Stimulated activated naive CD4-positive, alpha-beta T cell treated with Interleukin-2 at 50 U/mL for 16 hours (primary cell): ENCODE measurements around the gene AKR1A1.
"Not testable (repeated sequence)": the region's sequence is repeated elsewhere in the genome, so short reads cannot be mapped to it uniquely, and the experiment has no call there.

Source experiments
- DNase-seq: peaks from one replicate; lab custom pipeline; 2025; lab: John Stamatoyannopoulos, UW

Gene AKR1A1

DNA sequence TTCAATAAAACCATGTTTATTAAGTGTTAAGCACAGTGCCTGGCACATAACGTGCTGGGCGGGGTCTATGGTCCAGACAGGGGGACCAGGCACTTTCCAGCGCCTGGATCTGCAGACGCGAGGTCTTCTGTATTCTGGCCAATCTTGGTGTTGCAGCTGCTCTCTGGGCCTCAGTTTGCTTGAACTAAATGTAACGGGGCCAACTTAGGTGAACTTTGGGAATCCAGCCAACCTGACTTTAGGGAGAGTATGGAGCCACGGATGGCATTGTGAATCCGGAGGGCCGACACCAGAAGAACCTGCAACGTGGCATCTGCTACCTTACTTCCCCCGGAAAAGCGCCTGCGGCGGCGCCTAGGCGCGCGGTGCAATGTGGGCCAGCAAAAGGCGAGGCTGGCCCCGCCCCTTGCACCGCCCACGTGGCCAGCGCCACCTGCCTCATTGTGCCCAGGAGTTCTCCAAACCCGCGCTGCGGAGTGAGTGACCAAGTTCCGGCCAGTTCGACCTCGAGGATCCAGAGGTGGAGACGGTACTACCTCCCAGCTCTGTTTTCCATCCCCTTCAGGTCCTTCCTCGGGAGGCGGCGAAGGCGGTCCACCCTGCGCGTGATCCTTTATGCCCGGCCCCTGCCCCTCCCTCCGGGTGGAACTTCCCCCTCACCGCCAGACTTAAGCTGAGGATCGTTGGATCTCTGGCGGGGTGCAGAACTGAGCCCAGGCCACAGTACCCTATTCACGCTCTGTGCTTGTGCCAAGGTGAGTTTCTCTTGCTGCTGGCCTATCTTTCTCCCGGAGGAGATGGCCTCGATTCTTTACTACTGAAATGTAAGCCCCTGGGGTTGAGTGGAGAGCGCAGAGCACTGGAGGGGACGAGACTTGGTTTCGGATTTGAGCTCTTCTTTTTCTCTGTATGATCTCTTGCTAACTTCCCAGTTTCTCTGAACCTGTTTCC is at the start of gene AKR1A1:
TSS of gene AKR1A1 (plus strand) at position 426 of the 951 bp plus-strand sequence. CDS start 10,969 bp downstream, outside the sequence.
- DNase-seq = peak; percentile 86

DNA sequence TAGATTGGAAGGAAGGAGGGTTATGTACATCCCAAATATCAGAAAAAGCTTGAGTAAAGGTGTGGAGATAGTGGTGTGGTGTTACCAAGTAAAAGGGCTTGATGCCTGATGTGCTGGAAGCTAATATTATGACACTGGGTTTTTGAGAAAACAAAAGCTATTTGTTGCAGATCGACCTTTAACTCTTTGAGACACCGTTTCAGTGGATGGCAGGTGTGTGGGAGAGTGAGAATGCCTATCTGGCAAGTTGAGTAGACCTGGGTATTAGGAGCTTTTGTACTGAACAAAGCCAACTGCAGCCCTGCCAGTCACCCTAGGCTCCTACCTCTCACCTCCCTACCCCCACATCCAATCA is 49.1 kb upstream of the AKR1A1 start:
- DNase-seq = no peak

DNA sequence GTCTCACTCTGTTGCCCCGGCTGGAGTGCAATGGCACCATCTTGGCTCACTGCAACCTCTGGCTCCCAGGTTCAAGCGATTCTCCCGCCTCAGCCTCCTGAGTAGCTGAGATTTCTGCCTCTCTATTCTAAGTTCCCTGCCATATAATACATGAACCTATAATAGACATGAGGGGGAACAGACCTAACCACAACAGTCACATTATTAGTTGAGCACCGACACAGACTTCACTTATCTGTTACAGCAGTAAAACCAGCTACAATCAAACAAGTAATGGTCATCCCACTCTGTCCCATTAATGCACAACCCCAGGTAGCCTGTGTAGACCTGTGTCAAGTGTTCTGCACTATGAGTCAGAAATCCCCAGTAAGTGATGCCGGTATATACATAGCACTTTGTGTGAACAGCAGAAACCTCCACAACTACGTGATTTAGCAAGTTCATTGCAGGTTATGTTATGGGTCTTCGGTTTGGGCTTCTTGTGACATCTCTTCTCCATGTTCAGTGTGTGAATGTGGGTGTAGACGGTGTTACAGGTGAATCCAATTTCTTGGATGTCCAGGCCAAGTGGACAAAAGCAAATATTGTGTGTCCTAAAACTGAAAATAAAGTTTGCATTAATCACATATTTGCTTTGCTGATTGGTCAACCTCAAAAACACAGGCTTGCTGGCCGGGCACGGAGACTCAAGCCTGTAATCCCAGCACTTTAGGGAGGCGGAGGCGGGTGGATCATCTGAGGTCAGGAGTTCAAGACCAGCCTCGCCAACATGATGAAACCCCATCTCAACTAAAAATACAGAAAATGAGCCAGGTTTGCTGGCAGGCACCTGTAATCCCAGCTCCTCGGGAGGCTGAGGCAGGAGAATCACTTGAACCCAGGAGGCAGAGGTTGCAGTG is 46.9 kb upstream of the AKR1A1 start:
- DNase-seq = no peak

DNA sequence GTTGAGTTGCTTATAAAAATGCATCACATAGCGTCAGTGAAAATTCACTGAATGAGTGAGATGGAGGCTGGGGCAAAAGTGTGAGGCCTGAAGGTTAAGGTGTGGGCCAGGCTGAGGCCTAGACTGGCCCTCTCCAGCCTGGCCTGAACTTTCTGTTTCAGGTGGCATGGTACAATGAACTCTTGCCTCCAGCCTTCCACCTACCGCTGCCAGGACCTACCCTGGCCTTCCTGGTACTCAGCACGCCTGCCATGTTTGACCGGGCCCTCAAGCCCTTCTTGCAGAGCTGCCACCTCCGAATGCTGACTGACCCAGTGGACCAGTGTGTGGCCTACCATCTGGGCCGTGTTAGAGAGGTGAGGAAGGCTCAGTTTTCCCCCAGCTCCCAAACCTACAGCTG is 43.4 kb upstream of the AKR1A1 start:
- DNase-seq = no peak

DNA sequence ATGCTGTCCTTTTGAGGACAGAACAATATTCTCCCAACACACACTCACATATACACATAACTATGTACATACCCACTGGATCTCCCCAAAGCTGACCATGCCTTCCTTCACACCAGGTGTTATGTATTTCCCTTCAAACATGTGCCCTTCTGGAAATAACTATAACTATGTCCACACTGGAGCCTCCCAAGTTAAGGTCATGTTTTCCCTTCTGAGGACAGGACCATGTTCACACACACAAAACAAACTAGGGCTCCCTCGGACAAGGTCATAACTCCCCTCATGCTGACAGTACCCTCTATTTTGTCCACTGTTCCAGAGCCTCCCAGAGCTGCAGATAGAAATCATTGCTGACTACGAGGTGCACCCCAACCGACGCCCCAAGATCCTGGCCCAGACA is 42.7 kb upstream of the AKR1A1 start:
- no peak for DNase-seq

DNA sequence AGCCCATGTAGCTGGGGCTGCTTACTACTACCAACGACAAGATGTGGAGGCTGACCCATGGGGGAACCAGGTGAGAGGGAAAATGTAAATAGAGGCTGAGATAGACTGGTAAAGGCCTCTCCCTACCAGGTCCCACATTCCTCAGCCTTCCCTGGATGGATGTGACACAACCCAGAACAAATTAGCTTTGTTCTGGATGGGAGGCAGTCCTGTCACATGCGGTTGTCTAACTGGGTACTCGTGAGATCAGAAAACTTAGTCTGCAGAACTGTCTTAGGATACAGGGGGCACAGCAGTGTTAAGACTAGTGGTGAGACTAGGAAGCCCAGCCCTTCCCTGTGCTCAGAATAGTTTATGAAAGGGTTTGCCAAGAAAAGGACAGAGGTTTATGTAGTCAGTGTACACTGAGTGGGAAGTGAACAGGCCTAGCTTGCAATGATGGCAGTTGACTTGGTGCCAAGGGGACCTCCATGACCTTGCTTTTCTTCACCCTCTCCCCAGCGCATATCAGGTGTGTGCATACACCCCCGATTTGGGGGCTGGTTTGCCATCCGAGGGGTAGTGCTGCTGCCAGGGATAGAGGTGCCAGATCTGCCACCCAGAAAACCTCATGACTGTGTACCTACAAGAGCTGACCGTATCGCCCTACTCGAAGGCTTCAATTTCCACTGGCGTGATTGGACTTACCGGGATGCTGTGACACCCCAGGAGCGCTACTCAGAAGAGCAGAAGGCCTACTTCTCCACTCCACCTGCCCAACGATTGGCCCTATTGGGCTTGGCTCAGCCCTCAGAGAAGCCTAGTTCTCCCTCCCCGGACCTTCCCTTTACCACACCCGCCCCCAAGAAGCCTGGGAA is 42.1 kb upstream of the AKR1A1 start:
- DNase-seq = no peak

DNA sequence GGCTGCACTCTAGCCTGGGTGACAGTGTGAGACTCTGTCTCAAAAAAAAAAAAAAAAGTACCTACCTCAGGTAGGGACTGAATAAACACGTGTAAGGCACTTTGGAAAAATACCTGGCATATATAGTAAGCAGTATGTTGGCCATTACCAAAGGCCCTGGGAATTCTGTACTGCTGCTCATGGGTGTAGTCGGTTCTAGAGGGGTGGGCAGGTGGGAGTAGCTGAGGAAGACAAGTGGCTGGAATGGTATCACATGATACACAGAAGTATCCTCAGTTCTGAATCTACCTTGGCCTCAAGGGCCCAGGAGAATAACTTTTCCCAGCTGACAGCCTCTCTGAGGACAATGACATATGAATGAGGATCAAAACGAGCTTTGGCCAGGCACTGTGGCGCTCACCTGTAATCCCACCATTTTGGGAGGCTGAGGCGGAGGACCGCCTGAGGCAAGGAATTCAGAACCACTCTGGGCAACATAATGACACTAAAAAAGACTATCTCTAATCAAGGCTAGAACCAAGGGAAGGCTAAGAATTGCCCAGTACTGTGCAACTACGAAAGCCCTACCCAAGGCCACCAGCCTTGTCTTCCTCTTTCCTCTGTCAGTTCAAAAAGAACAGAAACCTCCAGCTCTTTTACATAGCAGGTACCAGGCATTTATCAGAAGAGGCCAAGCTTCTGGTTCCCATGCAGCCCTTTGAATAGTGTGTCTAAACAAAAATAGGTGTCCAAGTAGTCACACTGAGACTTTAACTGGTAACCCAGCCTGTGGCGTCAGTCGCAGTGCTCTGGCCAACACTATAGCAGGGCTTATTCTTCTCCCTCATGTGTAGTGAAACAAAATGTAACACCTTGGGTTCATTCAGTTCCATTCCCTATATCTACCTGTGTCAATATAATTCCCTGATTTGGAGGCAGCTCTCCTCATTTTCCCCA is 40.3 kb upstream of the AKR1A1 start:
- no peak for DNase-seq

DNA sequence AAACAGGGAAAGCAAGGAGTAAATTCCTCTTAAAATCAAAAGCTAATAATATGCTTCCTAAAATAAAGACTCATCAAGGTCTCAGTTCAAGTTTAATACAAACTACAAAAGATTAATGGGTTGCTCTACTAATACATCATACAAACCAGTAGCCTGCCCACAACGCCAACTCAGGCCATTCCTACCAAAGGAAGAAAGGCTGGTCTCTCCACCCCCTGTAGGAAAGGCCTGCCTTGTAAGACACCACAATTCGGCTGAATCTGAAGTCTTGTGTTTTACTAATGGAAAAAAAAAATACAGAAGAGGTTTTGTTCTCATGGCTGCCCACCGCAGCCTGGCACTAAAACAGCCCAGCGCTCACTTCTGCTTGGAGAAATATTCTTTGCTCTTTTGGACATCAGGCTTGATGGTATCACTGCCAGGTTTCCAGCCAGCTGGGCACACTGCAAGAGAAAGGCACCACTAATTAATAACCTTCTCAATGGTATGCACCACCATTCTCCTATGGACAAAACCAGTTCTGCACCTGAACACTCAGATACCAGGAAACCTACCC is 39.6 kb upstream of the AKR1A1 start:
- DNase-seq = no peak

DNA sequence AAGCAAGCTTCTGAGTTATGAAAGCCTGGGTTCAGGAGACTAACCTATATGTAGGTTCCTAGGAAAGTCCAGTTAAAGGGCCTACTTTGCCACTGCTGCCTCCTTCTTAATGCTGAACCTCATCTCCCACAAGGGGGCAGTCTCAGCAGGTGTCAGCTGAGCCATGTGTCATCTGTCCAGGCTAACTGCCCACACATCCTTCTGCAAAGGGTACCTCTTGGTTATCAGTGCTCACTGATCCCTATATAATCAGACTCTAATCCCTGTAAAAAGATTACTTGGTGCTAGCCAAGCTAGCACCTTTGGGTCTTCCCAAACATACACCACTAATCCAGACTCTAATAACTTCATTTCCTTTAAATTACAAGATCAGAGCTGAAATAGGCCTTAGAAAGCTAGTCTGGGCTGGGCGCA is 38.0 kb upstream of the AKR1A1 start:
- peak; percentile 36 for DNase-seq

DNA sequence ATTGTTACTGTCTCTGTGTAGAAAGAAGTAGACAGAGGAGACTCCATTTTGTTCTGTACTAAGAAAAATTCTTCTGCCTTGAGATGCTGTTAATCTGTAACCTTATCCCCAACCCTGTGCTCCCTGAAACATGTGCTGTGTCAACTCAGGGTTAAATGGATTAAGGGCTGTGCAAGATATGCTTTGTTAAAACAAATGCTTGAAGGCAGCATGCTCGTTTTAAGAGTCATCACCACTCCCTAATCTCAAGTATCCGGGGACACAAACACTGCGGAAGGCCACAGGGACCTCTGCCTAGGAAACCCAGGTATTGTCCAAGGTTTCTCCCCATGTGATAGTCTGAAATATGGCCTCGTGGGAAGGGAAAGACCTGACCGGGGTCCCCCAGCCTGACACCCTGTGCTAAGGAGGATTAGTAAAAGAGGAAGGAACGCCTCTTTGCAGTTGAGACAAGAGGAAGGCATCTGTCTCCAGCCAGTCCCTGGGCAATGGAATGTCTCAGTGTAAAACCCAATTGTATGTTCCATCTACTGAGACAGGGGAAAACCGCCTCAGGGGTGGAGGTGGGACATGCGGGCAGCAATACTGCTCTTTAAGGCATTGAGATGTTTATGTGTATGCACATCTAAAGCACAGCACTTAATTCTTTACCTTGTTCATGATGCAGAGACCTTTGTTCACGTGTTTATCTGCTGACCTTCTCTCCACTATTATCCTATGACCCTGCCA is 36.9 kb upstream of the AKR1A1 start:
- not testable (repeated sequence) for DNase-seq

DNA sequence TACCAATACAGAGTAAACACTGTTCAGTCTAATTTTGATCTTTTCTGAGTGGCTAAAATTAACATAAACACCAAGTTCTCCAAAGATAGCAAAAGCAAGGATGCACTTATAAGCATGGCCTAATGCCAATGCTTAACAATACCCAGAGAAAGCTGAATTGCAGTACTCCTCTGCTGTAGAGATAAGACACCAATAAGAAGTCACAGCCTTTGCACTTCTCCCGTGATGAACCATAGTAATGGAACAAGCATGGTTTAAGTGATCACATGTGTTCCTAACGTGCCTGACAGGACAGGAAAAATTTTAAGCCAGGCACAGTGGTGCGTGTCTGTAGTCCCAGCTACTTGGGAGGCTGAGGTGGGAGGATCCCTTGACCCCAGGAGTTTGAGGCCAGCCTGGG is 34.6 kb upstream of the AKR1A1 start:
- DNase-seq = no peak

DNA sequence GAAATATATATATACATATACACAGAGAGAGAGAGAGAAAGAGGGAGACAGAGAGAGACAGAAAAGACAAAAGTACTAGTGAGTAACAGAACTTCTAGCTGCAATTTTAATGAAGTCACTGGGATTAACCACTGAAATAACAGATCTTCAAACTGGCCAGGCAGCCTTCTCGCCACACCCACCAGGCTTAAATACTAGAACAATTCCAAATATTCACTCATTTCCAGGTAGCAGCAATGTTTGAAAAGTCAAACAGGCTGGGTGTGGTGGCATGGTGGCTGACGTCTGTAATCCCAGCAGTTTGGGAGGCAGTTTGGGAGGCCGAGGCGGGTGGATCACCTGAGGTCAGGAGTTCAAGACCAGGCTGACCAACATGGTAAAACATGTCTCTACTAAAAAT is 34.2 kb upstream of the AKR1A1 start:
- DNase-seq = no peak

DNA sequence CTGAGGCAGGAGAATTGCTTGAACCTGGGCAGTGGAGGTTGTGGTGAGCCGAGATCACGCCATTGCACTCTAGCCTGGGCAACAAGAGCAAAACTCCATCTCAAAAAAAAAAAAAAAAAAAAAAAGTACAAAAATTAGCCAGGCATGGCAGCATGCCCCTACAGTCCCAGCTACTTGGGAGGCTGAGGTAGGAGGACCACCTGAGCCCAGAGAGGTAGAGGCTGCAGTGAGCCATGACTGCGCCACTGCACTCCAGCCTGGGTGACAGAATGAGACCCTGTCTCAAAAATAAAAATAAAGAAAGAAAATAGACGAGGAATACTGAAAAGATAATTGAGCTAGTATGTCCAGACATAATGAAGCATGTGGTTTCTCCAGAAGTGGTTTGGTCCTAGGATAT is 32.3 kb upstream of the AKR1A1 start:
- DNase-seq = not testable (repeated sequence)

DNA sequence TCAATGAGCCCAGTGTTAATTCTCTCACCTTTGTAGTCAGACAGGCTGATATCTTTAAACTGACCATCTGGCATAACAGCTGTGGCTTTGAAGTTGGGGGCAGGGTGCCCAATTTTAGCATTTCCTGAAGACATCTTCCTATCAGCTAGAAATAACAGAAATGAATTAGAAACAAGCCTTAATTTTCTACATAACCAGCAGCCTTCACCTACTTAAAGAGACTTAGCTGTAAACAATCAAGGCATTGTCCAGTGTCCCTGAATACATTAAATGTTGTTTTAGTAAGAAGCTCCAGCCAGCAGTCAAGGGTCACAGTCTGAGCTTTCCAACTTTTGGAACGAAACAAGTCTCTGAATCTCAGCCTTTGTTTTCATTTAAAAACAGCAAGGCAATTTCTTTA is 31.7 kb upstream of the AKR1A1 start:
- no peak for DNase-seq

DNA sequence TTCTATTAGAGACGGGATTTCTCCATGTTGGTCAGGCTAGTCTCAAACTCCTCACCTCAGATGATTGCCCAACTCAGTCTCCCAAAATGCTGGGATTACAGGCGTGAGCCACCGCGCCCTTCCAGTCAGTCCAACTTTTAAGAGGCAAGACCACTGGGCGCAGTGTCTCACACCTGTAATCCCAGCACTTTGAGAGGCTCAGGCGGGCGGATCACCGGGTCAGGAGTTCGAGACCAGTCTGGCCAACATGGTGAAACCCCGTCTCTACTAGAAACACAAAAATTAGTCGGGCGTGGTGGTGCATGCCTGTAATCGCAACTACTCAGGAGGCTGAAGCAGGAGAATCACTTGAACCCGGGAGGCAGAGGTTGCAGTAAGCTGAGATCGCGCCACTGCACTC is 30.9 kb upstream of the AKR1A1 start:
- not testable (repeated sequence) for DNase-seq

DNA sequence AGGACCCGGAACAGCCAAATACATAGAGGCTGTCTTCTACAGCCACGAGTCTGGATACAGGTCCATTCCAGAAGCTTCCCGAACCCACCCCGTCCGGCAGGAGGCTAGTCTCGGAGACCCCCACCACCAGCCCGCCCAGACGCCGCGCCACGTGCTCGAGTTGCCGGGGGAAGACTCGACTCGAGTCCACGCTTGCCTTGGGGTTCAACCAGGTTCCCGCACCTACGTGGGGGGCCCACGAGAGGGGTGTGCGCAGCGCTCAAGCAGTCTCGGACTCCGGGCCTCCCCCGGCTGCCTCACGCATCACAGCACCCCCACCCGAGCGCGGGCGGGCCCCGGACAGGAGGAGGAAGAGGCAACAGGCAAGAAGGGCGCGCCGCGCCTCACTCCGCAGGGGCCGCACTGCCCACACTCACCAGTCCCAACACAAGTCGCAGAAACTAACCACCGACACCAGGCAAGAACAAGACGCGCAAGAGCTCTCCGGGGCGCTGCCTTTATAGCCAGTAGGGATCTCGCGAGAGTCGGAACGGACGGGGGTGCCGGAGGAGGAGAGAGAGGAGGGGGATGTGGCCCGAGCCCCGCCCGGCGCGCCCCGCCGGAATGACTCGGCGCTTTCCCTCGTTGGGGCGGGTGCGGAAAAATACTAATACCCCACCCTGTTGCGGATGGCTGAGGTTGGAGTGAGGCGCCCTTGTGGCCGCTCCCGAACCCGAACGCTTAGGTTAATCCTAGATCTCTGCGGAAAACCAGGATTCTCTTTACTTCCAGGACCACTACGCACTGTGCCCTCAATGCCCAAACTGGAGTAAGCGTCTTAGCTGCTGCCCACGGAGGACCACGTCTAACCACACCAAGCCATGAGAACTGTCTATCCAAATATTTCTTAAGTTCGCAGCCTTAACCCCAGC is 29.0 kb upstream of the AKR1A1 start, which contains the start of gene PRDX1:
TSS of gene PRDX1 (minus strand) at position 472 of the 911 bp plus-strand sequence. CDS start 2,841 bp downstream, outside the sequence.
- peak; percentile 96 for DNase-seq

DNA sequence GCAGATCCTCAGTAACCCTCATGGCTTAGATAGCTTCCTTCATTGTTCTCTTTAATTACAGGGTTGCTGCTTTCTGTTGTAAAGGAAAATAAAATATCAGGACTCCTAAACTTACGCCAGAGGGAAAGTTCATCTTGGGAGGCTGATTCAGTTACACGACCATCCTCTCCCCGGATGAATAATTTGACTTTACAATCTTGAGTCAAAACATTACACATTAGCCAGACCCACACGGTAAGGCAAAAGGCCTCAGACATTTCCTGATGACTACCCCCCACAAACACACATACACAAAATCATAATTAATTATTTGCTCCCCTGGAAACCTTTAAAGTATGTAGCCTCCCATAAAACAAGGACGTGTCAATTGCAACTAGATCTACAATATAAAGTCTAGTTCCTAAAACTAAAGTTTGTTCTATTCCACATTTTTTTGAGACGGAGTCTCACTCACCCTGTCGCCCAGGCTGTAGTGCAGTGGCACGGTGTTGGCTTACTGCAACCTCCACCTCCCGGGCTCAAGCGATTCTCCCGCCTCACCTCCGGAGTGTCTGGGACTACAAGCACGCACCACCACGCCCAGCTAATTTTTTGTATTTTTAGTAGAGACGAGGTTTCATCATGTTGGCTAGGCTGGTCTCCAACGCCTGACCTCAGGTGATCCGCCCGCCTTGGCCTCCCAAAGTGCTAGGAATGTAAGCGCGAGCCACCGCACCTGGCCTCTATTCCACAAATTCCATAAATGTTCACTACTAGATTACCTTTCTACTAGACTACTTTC is 28.1 kb upstream of the AKR1A1 start:
- no peak for DNase-seq

DNA sequence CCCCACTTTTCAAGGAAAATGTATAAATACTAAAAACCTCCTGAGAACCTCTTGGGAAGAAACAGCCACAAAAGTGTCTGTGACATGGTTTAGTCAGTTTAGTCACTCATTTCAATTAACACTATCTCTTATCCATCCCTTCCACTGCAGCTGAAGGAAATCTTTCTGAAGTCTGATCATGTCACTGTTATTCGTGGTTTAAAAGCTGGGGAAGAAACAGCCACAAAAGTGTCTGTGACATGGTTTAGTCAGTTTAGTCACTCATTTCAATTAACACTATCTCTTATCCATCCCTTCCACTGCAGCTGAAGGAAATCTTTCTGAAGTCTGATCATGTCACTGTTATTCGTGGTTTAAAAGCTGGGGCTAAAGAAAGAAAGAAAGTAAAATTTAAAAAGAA is 27.1 kb upstream of the AKR1A1 start:
- not testable (repeated sequence) for DNase-seq
